ENCODE measurements around the gene C2CD2.

C2CD2 gene

GRCh38 chr21:41892726-41893125 lies 61.1 kb downstream of the C2CD2 start:
- TF ChIP-seq SNAI2 (CRISPR knock-in tag; IDR thresholded peaks at IDR 0.05) (no peak), ZFP3 (CRISPR knock-in tag; IDR thresholded peaks at IDR 0.05) (no peak), ISL1 (CRISPR knock-in tag; IDR thresholded peaks at IDR 0.05) (no peak), ARNTL (CRISPR knock-in tag; IDR thresholded peaks at IDR 0.05; ENCODE audit: borderline replicate concordance, low read depth) (no peak), GLIS3 (CRISPR knock-in tag; IDR thresholded peaks at IDR 0.05) (no peak), TOX (CRISPR knock-in tag; IDR thresholded peaks at IDR 0.05; ENCODE audit: borderline replicate concordance) (no peak), RARB (CRISPR knock-in tag; IDR thresholded peaks at IDR 0.05) (no peak), OSR1 (CRISPR knock-in tag; IDR thresholded peaks at IDR 0.05) (no peak), POU6F1 (CRISPR knock-in tag; IDR thresholded peaks at IDR 0.05; ENCODE audit: borderline replicate concordance, low read depth) (no peak), CREB5 (CRISPR knock-in tag; IDR thresholded peaks at IDR 0.05; ENCODE audit: low read depth) (no peak), PATZ1 (CRISPR knock-in tag; IDR thresholded peaks at IDR 0.05; ENCODE audit: borderline replicate concordance) (no peak), BACH2 (CRISPR knock-in tag; IDR thresholded peaks at IDR 0.05; ENCODE audit: borderline replicate concordance) (no peak), CSRNP3 (CRISPR knock-in tag; IDR thresholded peaks at IDR 0.05) (no peak)
- ATAC-seq: no peak

- TF ChIP-seq ZNF70 (CRISPR knock-in tag; IDR thresholded peaks at IDR 0.05): no peak
- TF ChIP-seq POU6F1 (CRISPR knock-in tag; IDR thresholded peaks at IDR 0.05; ENCODE audit: borderline replicate concordance, low read depth): no peak
- TF ChIP-seq CSDC2 (CRISPR knock-in tag; IDR thresholded peaks at IDR 0.05): no peak
- TF ChIP-seq ZC3H10 (CRISPR knock-in tag; IDR thresholded peaks at IDR 0.05): no peak
- TF ChIP-seq RARB (CRISPR knock-in tag; IDR thresholded peaks at IDR 0.05): no peak
- no peak for TF ChIP-seq BACH2 (CRISPR knock-in tag; IDR thresholded peaks at IDR 0.05; ENCODE audit: borderline replicate concordance)
- no peak for TF ChIP-seq ARNTL (CRISPR knock-in tag; IDR thresholded peaks at IDR 0.05; ENCODE audit: borderline replicate concordance, low read depth)
- TF ChIP-seq TCF4 (CRISPR knock-in tag; IDR thresholded peaks at IDR 0.05; ENCODE audit: borderline replicate concordance): no peak
- no peak for TF ChIP-seq SNAI2 (CRISPR knock-in tag; IDR thresholded peaks at IDR 0.05)
- no peak for TF ChIP-seq ISL1 (CRISPR knock-in tag; IDR thresholded peaks at IDR 0.05)
- TF ChIP-seq ZFP3 (CRISPR knock-in tag; IDR thresholded peaks at IDR 0.05): no peak
- TF ChIP-seq PPARA (CRISPR knock-in tag; IDR thresholded peaks at IDR 0.05; ENCODE audit: borderline replicate concordance): no peak
- TF ChIP-seq PATZ1 (CRISPR knock-in tag; IDR thresholded peaks at IDR 0.05; ENCODE audit: borderline replicate concordance): no peak
- no peak for TF ChIP-seq TOX (CRISPR knock-in tag; IDR thresholded peaks at IDR 0.05; ENCODE audit: borderline replicate concordance)
- TF ChIP-seq OSR1 (CRISPR knock-in tag; IDR thresholded peaks at IDR 0.05): no peak
- no peak for TF ChIP-seq CSRNP3 (CRISPR knock-in tag; IDR thresholded peaks at IDR 0.05)
- TF ChIP-seq GLIS3 (CRISPR knock-in tag; IDR thresholded peaks at IDR 0.05): no peak
- no peak for TF ChIP-seq TSHZ2 (CRISPR knock-in tag; IDR thresholded peaks at IDR 0.05)
- no peak for TF ChIP-seq ZFP30 (CRISPR knock-in tag; IDR thresholded peaks at IDR 0.05)
- ATAC-seq: no peak
These were observed 62.7 kb downstream of the C2CD2 start for GRCh38 chr21:41891132-41891531.

Data from SK-N-SH treated with all-trans-retinoic acid at 6 μM for 48 hours (cell line).